H9 (cell line): ENCODE results near the gene ADAM23. TPM values are rescaled to one million over a fixed set of nuclear protein-coding genes. Genes with fewer than 3 reads are reported as not detected.

ENCODE experiments used
- DNase-seq: peaks from one replicate; pipeline ENCODE4 v3.0.0-alpha.2; 2017
- H2AFZ ChIP-seq: one replicate; pipeline ENCODE4 v1.6.1; 2013; ENCODE audit warnings: mild to moderate bottlenecking, low read length, control low read depth, moderate library complexity
- H2AK5ac ChIP-seq: 2 replicates; pipeline ENCODE4 v1.6.1; 2013; ENCODE audit warnings: low read length, control low read depth, mixed read lengths; ENCODE audit not compliant: insufficient read length
- H2BK120ac ChIP-seq: one replicate; pipeline ENCODE4 v1.6.1; 2013; ENCODE audit warnings: low read depth, mild to moderate bottlenecking, low read length, control low read depth, inconsistent platforms; ENCODE audit not compliant: poor library complexity, severe bottlenecking
- H2BK12ac ChIP-seq: 2 replicates; pipeline ENCODE4 v1.6.1; 2013; ENCODE audit warnings: low read length, control low read depth, mixed read lengths, low read depth; ENCODE audit not compliant: insufficient read length
- H2BK15ac ChIP-seq: 2 replicates; pipeline ENCODE4 v1.6.1; 2013; ENCODE audit warnings: low read depth, low read length, control low read depth
- H2BK20ac ChIP-seq: one replicate; pipeline ENCODE4 v1.6.1; 2013; ENCODE audit warnings: low read depth, mild to moderate bottlenecking, low read length, control low read depth, inconsistent platforms; ENCODE audit not compliant: poor library complexity, severe bottlenecking
- H2BK5ac ChIP-seq: 2 replicates; pipeline ENCODE4 v1.6.1; 2013; ENCODE audit warnings: low read length, control low read depth, mixed read lengths; ENCODE audit not compliant: insufficient read length
- H3K14ac ChIP-seq: 2 replicates; pipeline ENCODE4 v1.6.1; 2013; ENCODE audit warnings: low read length, control low read depth; ENCODE audit not compliant: insufficient read depth
- H3K18ac ChIP-seq: 2 replicates; pipeline ENCODE4 v1.6.1; 2013; ENCODE audit warnings: low read depth, mild to moderate bottlenecking, mixed read lengths, low read length, control low read depth; ENCODE audit not compliant: insufficient read length
- H3K23ac ChIP-seq: 2 replicates; pipeline ENCODE4 v1.6.1; 2013; ENCODE audit warnings: low read length, control low read depth, mixed read lengths, low read depth; ENCODE audit not compliant: insufficient read length
- H3K23me2 ChIP-seq: 2 replicates; pipeline ENCODE4 v1.6.1; 2013; ENCODE audit warnings: low read depth, mild to moderate bottlenecking, mixed read lengths, low read length, control low read depth; ENCODE audit not compliant: insufficient read length, poor library complexity, severe bottlenecking
- H3K27ac ChIP-seq: 2 replicates; pipeline ENCODE4 v1.5.1; 2013; ENCODE audit warnings: low read length, control low read depth, mixed read lengths, low read depth; ENCODE audit not compliant: insufficient read length
- H3K27me3 ChIP-seq: 2 replicates; pipeline ENCODE4 v1.6.1; 2013; ENCODE audit warnings: low read length, control low read depth, inconsistent platforms; ENCODE audit not compliant: insufficient read depth
- H3K4ac ChIP-seq: 2 replicates; pipeline ENCODE4 v1.6.1; 2013; ENCODE audit warnings: low read depth, mild to moderate bottlenecking, control low read depth, inconsistent platforms, low read length, moderate library complexity
- H3K4me1 ChIP-seq: 2 replicates; pipeline ENCODE4 v1.6.1; 2013; ENCODE audit warnings: low read length, control low read depth, inconsistent platforms; ENCODE audit not compliant: insufficient read depth
- H3K4me2 ChIP-seq: 2 replicates; pipeline ENCODE4 v1.6.1; 2013; ENCODE audit warnings: low read length, control low read depth, mixed read lengths; ENCODE audit not compliant: insufficient read length, insufficient read depth
- H3K56ac ChIP-seq: 2 replicates; pipeline ENCODE4 v1.6.1; 2013; ENCODE audit warnings: low read depth, mild to moderate bottlenecking, mixed read lengths, low read length, control low read depth; ENCODE audit not compliant: insufficient read length
- H3K79me1 ChIP-seq: 2 replicates; pipeline ENCODE4 v1.6.1; 2013; ENCODE audit warnings: low read depth, mild to moderate bottlenecking, moderate library complexity, low read length, control low read depth, inconsistent platforms; ENCODE audit not compliant: insufficient read depth, poor library complexity, severe bottlenecking
- H3K79me2 ChIP-seq: 2 replicates; pipeline ENCODE4 v1.6.1; 2013; ENCODE audit warnings: low read length, control low read depth, inconsistent platforms; ENCODE audit not compliant: insufficient read depth
- H3K9ac ChIP-seq: 2 replicates; pipeline ENCODE4 v1.6.1; 2013; ENCODE audit warnings: low read length, control low read depth, mixed read lengths; ENCODE audit not compliant: insufficient read length; ENCODE audit errors: extremely low read depth
- H3K9me3 ChIP-seq: one replicate; pipeline ENCODE4 v1.6.1; 2013; ENCODE audit warnings: low read depth, low read length, inconsistent platforms; ENCODE audit not compliant: control insufficient read depth
- H3T11ph ChIP-seq: one replicate; pipeline ENCODE4 v1.6.1; 2013; ENCODE audit warnings: mild to moderate bottlenecking, low read length, control low read depth, inconsistent platforms
- H4K20me1 ChIP-seq: one replicate; pipeline ENCODE4 v1.6.1; 2013; ENCODE audit not compliant: control insufficient read depth, insufficient read length, insufficient read depth
- H4K5ac ChIP-seq: 2 replicates; pipeline ENCODE4 v1.6.1; 2013; ENCODE audit warnings: low read depth, mild to moderate bottlenecking, mixed read lengths, low read length, control low read depth; ENCODE audit not compliant: insufficient read length
- H4K8ac ChIP-seq: replicated peaks from 2 replicates; pipeline ENCODE4 v1.6.1; 2013; ENCODE audit warnings: low read length, control low read depth, mixed read lengths, low read depth; ENCODE audit not compliant: insufficient read length
- H4K91ac ChIP-seq: 2 replicates; pipeline ENCODE4 v1.6.1; 2013; ENCODE audit warnings: low read depth, mild to moderate bottlenecking, moderate library complexity, mixed read lengths, low read length, control low read depth; ENCODE audit not compliant: insufficient read length
- H3K27ac Mint-ChIP-seq, 3 experiments: 2 replicates in 2 of 3; 3 replicates in 1 of 3; pipeline ENCODE4 v1.8.0; 2020 to 2021; ENCODE audit warnings: mixed read lengths in 3 of 3, mild to moderate bottlenecking in 1 of 3, moderate library complexity in 1 of 3
- H3K27me3 Mint-ChIP-seq: 2 replicates; pipeline ENCODE4 v1.8.0; 2021; ENCODE audit warnings: low read depth, mild to moderate bottlenecking, moderate library complexity, mixed read lengths
- H3K36me3 Mint-ChIP-seq, 3 experiments: 2 replicates in 2 of 3; 3 replicates in 1 of 3; pipeline ENCODE4 v1.8.0; 2020 to 2021; ENCODE audit warnings: low read depth in 3 of 3, mixed read lengths in 3 of 3; ENCODE audit not compliant: insufficient read depth in 1 of 3
- H3K4me1 Mint-ChIP-seq, 2 experiments: 2 replicates each; pipeline ENCODE4 v1.8.0; 2020; ENCODE audit warnings: mixed read lengths in 2 of 2
- H3K4me3 Mint-ChIP-seq, 2 experiments: 2 replicates in 1 of 2; 3 replicates in 1 of 2; pipeline ENCODE4 v1.8.0; 2020 to 2021; ENCODE audit warnings: mild to moderate bottlenecking in 2 of 2, mixed read lengths in 2 of 2, moderate library complexity in 1 of 2
- H3K9me3 Mint-ChIP-seq, 2 experiments: 2 replicates in 1 of 2; 3 replicates in 1 of 2; pipeline ENCODE4 v1.8.0; 2020; ENCODE audit warnings: mild to moderate bottlenecking in 2 of 2, mixed read lengths in 2 of 2, moderate library complexity in 1 of 2
- CTCF ChIP-seq: fragments of 200-600 bp; sonication (generic); conservative IDR thresholded peaks from 3 replicates; pipeline ENCODE4 v1.8.0; 2021; ENCODE audit warnings: antibody characterized with exemption, mild to moderate bottlenecking
- WGBS: extraction: QIAGEN DNeasy Blood & Tissue Kit; methylation state at CpG from one replicate; pipeline ENCODE4 v1.1.7; 2013; ENCODE audit warnings: missing lambda C conversion rate, low lambda C conversion rate, mixed read lengths; ENCODE audit not compliant: insufficient read length; ENCODE audit errors: extremely low coverage; 5-methylcytosine and 5-hydroxymethylcytosine counted together
- total RNA-seq: library from RNA; stranded (reverse); gene quantifications from 2 replicates; pipeline ENCODE4 v1.2.1, GENCODE V29; 2021

ADAM23 gene
- total RNA-seq, 1 experiment from 2014 or later = 21.4 TPM

DNA sequence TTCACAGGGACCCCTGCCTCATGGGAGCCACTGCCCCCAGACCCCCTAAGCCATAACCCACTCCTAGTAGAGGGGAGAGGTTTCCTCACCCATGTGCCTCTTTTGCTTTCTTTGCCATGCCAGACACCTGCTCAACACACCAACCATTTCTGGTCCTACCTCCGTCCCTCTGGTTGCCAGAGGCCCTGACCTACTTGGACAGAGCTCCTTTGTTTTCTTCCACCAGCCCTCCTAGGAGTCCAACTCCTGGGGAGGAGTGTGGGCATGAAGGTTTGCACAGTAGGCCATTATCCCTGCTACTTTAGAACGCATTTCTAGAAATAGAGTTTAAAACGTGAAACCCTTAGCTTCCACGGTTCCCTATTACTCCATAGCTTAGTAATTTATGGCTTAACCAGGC, 122.3 kb downstream of the ADAM23 start:
- Histone ChIP-seq H3K4me2 (no peak overlapping the region), H3K23me2 (no peaks in the 10 kb centered on the region), H2BK12ac (no peak overlapping the region), H4K8ac (no peak overlapping the region), H3K79me2 (no peaks in the 10 kb centered on the region), H2BK5ac (no peak overlapping the region), H3K79me1 (no peaks in the 10 kb centered on the region), H2BK120ac (no peak overlapping the region), H2BK20ac (no peak overlapping the region), H3K9ac (no peak overlapping the region), H4K5ac (no peak overlapping the region), H2BK15ac (no peak overlapping the region), H3K27me3 (no peaks in the 10 kb centered on the region), H3K56ac (no peak overlapping the region), H3K14ac (no peak overlapping the region), H4K20me1 (no peaks in the 10 kb centered on the region), H4K91ac (no peak overlapping the region), H3T11ph (no peak overlapping the region), H3K27ac (no peak overlapping the region), H3K23ac (no peak overlapping the region), H3K9me3 (no peaks in the 10 kb centered on the region), H3K4me1 (no peaks in the 10 kb centered on the region), H2AK5ac (no peak overlapping the region), H2AFZ (no peak overlapping the region), H3K4ac (no peak overlapping the region), H3K18ac (no peak overlapping the region)
- no peak for TF ChIP-seq CTCF
- Mint-ChIP-seq H3K4me3 (no peak overlapping the region), H3K4me1 (no peaks in the 10 kb centered on the region), H3K9me3 (no peaks in the 10 kb centered on the region), H3K27ac (peak overlapping the region in 1 of 3 experiments; percentile 79; a peak in 2 of 7 replicates), H3K27me3 (no peaks in the 10 kb centered on the region), H3K36me3 (peaks cover 0 to 6% (median 3%) of the 10 kb centered on the region in 3 experiments; a peak in 4 of 7 replicates)
- DNase-seq = no peak
- no CpG with 5 or more reads among the region's 4 CpGs for whole genome bisulfite sequencing
